ENCODE measurements around the gene PIAS1.

GRCh38 chr15:68038246-68038645, 15.9 kb upstream of the PIAS1 start:
- no peak for TF ChIP-seq EZH2 (IDR thresholded peaks at IDR 0.05)
- TF ChIP-seq, protein P1, sequence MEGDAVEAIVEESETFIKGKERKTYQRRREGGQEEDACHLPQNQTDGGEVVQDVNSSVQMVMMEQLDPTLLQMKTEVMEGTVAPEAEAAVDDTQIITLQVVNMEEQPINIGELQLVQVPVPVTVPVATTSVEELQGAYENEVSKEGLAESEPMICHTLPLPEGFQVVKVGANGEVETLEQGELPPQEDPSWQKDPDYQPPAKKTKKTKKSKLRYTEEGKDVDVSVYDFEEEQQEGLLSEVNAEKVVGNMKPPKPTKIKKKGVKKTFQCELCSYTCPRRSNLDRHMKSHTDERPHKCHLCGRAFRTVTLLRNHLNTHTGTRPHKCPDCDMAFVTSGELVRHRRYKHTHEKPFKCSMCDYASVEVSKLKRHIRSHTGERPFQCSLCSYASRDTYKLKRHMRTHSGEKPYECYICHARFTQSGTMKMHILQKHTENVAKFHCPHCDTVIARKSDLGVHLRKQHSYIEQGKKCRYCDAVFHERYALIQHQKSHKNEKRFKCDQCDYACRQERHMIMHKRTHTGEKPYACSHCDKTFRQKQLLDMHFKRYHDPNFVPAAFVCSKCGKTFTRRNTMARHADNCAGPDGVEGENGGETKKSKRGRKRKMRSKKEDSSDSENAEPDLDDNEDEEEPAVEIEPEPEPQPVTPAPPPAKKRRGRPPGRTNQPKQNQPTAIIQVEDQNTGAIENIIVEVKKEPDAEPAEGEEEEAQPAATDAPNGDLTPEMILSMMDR (IDR thresholded peaks at IDR 0.05 in 2 of 3, conservative IDR thresholded peaks at IDR 0.05 in 1 of 3; ENCODE audit: borderline replicate concordance in 1 of 3, insufficient read depth in 1 of 3, low read depth in 2 of 3, low read length in 2 of 3), result no peak
- no peak for TF ChIP-seq CEBPB (IDR thresholded peaks at IDR 0.05; ENCODE audit: low read depth)
- no peak for TF ChIP-seq REST (IDR thresholded peaks at IDR 0.05; ENCODE audit: low read depth)
- TF ChIP-seq MAX (IDR thresholded peaks at IDR 0.05), result no peak
- TF ChIP-seq JUND (IDR thresholded peaks at IDR 0.05), result no peak

Data from HCT116 (cell line).